H9 (cell line): ENCODE results near the gene ARMC9. TPM values are rescaled to one million over a fixed set of nuclear protein-coding genes. Genes with fewer than 3 reads are reported as not detected.
A peak's percentile ranks its signal among the peaks of the same experiment; 100 is the strongest.

ENCODE experiments used
- DNase-seq: peaks from one replicate; pipeline ENCODE4 v3.0.0-alpha.2; 2017
- H2AFZ ChIP-seq: one replicate; pipeline ENCODE4 v1.6.1; 2013; ENCODE audit warnings: mild to moderate bottlenecking, low read length, control low read depth, moderate library complexity
- H2AK5ac ChIP-seq: 2 replicates; pipeline ENCODE4 v1.6.1; 2013; ENCODE audit warnings: low read length, control low read depth, mixed read lengths; ENCODE audit not compliant: insufficient read length
- H2BK120ac ChIP-seq: one replicate; pipeline ENCODE4 v1.6.1; 2013; ENCODE audit warnings: low read depth, mild to moderate bottlenecking, low read length, control low read depth, inconsistent platforms; ENCODE audit not compliant: poor library complexity, severe bottlenecking
- H2BK12ac ChIP-seq: 2 replicates; pipeline ENCODE4 v1.6.1; 2013; ENCODE audit warnings: low read length, control low read depth, mixed read lengths, low read depth; ENCODE audit not compliant: insufficient read length
- H2BK15ac ChIP-seq: 2 replicates; pipeline ENCODE4 v1.6.1; 2013; ENCODE audit warnings: low read depth, low read length, control low read depth
- H2BK20ac ChIP-seq: one replicate; pipeline ENCODE4 v1.6.1; 2013; ENCODE audit warnings: low read depth, mild to moderate bottlenecking, low read length, control low read depth, inconsistent platforms; ENCODE audit not compliant: poor library complexity, severe bottlenecking
- H2BK5ac ChIP-seq: 2 replicates; pipeline ENCODE4 v1.6.1; 2013; ENCODE audit warnings: low read length, control low read depth, mixed read lengths; ENCODE audit not compliant: insufficient read length
- H3K14ac ChIP-seq: 2 replicates; pipeline ENCODE4 v1.6.1; 2013; ENCODE audit warnings: low read length, control low read depth; ENCODE audit not compliant: insufficient read depth
- H3K18ac ChIP-seq: 2 replicates; pipeline ENCODE4 v1.6.1; 2013; ENCODE audit warnings: low read depth, mild to moderate bottlenecking, mixed read lengths, low read length, control low read depth; ENCODE audit not compliant: insufficient read length
- H3K23ac ChIP-seq: 2 replicates; pipeline ENCODE4 v1.6.1; 2013; ENCODE audit warnings: low read length, control low read depth, mixed read lengths, low read depth; ENCODE audit not compliant: insufficient read length
- H3K23me2 ChIP-seq: 2 replicates; pipeline ENCODE4 v1.6.1; 2013; ENCODE audit warnings: low read depth, mild to moderate bottlenecking, mixed read lengths, low read length, control low read depth; ENCODE audit not compliant: insufficient read length, poor library complexity, severe bottlenecking
- H3K27ac ChIP-seq: 2 replicates; pipeline ENCODE4 v1.5.1; 2013; ENCODE audit warnings: low read length, control low read depth, mixed read lengths, low read depth; ENCODE audit not compliant: insufficient read length
- H3K27me3 ChIP-seq: 2 replicates; pipeline ENCODE4 v1.6.1; 2013; ENCODE audit warnings: low read length, control low read depth, inconsistent platforms; ENCODE audit not compliant: insufficient read depth
- H3K4ac ChIP-seq: 2 replicates; pipeline ENCODE4 v1.6.1; 2013; ENCODE audit warnings: low read depth, mild to moderate bottlenecking, control low read depth, inconsistent platforms, low read length, moderate library complexity
- H3K4me1 ChIP-seq: 2 replicates; pipeline ENCODE4 v1.6.1; 2013; ENCODE audit warnings: low read length, control low read depth, inconsistent platforms; ENCODE audit not compliant: insufficient read depth
- H3K4me2 ChIP-seq: 2 replicates; pipeline ENCODE4 v1.6.1; 2013; ENCODE audit warnings: low read length, control low read depth, mixed read lengths; ENCODE audit not compliant: insufficient read length, insufficient read depth
- H3K56ac ChIP-seq: 2 replicates; pipeline ENCODE4 v1.6.1; 2013; ENCODE audit warnings: low read depth, mild to moderate bottlenecking, mixed read lengths, low read length, control low read depth; ENCODE audit not compliant: insufficient read length
- H3K79me1 ChIP-seq: 2 replicates; pipeline ENCODE4 v1.6.1; 2013; ENCODE audit warnings: low read depth, mild to moderate bottlenecking, moderate library complexity, low read length, control low read depth, inconsistent platforms; ENCODE audit not compliant: insufficient read depth, poor library complexity, severe bottlenecking
- H3K79me2 ChIP-seq: 2 replicates; pipeline ENCODE4 v1.6.1; 2013; ENCODE audit warnings: low read length, control low read depth, inconsistent platforms; ENCODE audit not compliant: insufficient read depth
- H3K9ac ChIP-seq: 2 replicates; pipeline ENCODE4 v1.6.1; 2013; ENCODE audit warnings: low read length, control low read depth, mixed read lengths; ENCODE audit not compliant: insufficient read length; ENCODE audit errors: extremely low read depth
- H3K9me3 ChIP-seq: one replicate; pipeline ENCODE4 v1.6.1; 2013; ENCODE audit warnings: low read depth, low read length, inconsistent platforms; ENCODE audit not compliant: control insufficient read depth
- H3T11ph ChIP-seq: one replicate; pipeline ENCODE4 v1.6.1; 2013; ENCODE audit warnings: mild to moderate bottlenecking, low read length, control low read depth, inconsistent platforms
- H4K20me1 ChIP-seq: one replicate; pipeline ENCODE4 v1.6.1; 2013; ENCODE audit not compliant: control insufficient read depth, insufficient read length, insufficient read depth
- H4K5ac ChIP-seq: 2 replicates; pipeline ENCODE4 v1.6.1; 2013; ENCODE audit warnings: low read depth, mild to moderate bottlenecking, mixed read lengths, low read length, control low read depth; ENCODE audit not compliant: insufficient read length
- H4K8ac ChIP-seq: replicated peaks from 2 replicates; pipeline ENCODE4 v1.6.1; 2013; ENCODE audit warnings: low read length, control low read depth, mixed read lengths, low read depth; ENCODE audit not compliant: insufficient read length
- H4K91ac ChIP-seq: 2 replicates; pipeline ENCODE4 v1.6.1; 2013; ENCODE audit warnings: low read depth, mild to moderate bottlenecking, moderate library complexity, mixed read lengths, low read length, control low read depth; ENCODE audit not compliant: insufficient read length
- H3K27ac Mint-ChIP-seq, 3 experiments: 2 replicates in 2 of 3; 3 replicates in 1 of 3; pipeline ENCODE4 v1.8.0; 2020 to 2021; ENCODE audit warnings: mixed read lengths in 3 of 3, mild to moderate bottlenecking in 1 of 3, moderate library complexity in 1 of 3
- H3K27me3 Mint-ChIP-seq: 2 replicates; pipeline ENCODE4 v1.8.0; 2021; ENCODE audit warnings: low read depth, mild to moderate bottlenecking, moderate library complexity, mixed read lengths
- H3K36me3 Mint-ChIP-seq, 3 experiments: 2 replicates in 2 of 3; 3 replicates in 1 of 3; pipeline ENCODE4 v1.8.0; 2020 to 2021; ENCODE audit warnings: low read depth in 3 of 3, mixed read lengths in 3 of 3; ENCODE audit not compliant: insufficient read depth in 1 of 3
- H3K4me1 Mint-ChIP-seq, 2 experiments: 2 replicates each; pipeline ENCODE4 v1.8.0; 2020; ENCODE audit warnings: mixed read lengths in 2 of 2
- H3K4me3 Mint-ChIP-seq, 2 experiments: 2 replicates in 1 of 2; 3 replicates in 1 of 2; pipeline ENCODE4 v1.8.0; 2020 to 2021; ENCODE audit warnings: mild to moderate bottlenecking in 2 of 2, mixed read lengths in 2 of 2, moderate library complexity in 1 of 2
- H3K9me3 Mint-ChIP-seq, 2 experiments: 2 replicates in 1 of 2; 3 replicates in 1 of 2; pipeline ENCODE4 v1.8.0; 2020; ENCODE audit warnings: mild to moderate bottlenecking in 2 of 2, mixed read lengths in 2 of 2, moderate library complexity in 1 of 2
- WGBS: extraction: QIAGEN DNeasy Blood & Tissue Kit; methylation state at CpG from one replicate; pipeline ENCODE4 v1.1.7; 2013; ENCODE audit warnings: missing lambda C conversion rate, low lambda C conversion rate, mixed read lengths; ENCODE audit not compliant: insufficient read length; ENCODE audit errors: extremely low coverage; 5-methylcytosine and 5-hydroxymethylcytosine counted together
- total RNA-seq: library from RNA; stranded (reverse); gene quantifications from 2 replicates; pipeline ENCODE4 v1.2.1, GENCODE V29; 2021
- TF ChIP-seq, protein P1 (sequence below): fragments of 200-600 bp; sonication (generic); conservative IDR thresholded peaks from 3 replicates; pipeline ENCODE4 v1.8.0; 2021; ENCODE audit warnings: antibody characterized with exemption, mild to moderate bottlenecking

The ARMC9 gene
- total RNA-seq, 1 experiment from 2014 or later, result 37.6 TPM

GRCh38 chr2:231308219-231308618 lies 109.8 kb downstream of the ARMC9 start:
- Histone ChIP-seq H3K79me2 (no peaks in the 10 kb centered on the region), H3T11ph (no peak overlapping the region), H3K9ac (no peak overlapping the region), H4K5ac (no peak overlapping the region), H3K56ac (no peak overlapping the region), H4K20me1 (no peaks in the 10 kb centered on the region), H3K79me1 (no peaks in the 10 kb centered on the region), H3K27ac (no peak overlapping the region), H2AFZ (no peak overlapping the region), H3K4me1 (no peaks in the 10 kb centered on the region; the same call in 1 of the 2 replicates), H3K23me2 (no peaks in the 10 kb centered on the region), H4K8ac (no peak overlapping the region), H3K18ac (no peak overlapping the region), H3K4ac (no peak overlapping the region; the same call in 1 of the 2 replicates), H3K23ac (no peak overlapping the region), H2BK5ac (no peak overlapping the region), H3K14ac (no peak overlapping the region), H3K9me3 (no peaks in the 10 kb centered on the region), H3K4me2 (no peak overlapping the region), H2BK20ac (no peak overlapping the region), H2AK5ac (no peak overlapping the region), H2BK12ac (no peak overlapping the region), H4K91ac (no peak overlapping the region), H2BK15ac (no peak overlapping the region), H2BK120ac (no peak overlapping the region), H3K27me3 (no peaks in the 10 kb centered on the region)
- H3K27ac Mint-ChIP-seq, result peak overlapping the region in 1 of 3 experiments; percentile 34; a peak in 1 of 7 replicates
- TF ChIP-seq, protein P1, sequence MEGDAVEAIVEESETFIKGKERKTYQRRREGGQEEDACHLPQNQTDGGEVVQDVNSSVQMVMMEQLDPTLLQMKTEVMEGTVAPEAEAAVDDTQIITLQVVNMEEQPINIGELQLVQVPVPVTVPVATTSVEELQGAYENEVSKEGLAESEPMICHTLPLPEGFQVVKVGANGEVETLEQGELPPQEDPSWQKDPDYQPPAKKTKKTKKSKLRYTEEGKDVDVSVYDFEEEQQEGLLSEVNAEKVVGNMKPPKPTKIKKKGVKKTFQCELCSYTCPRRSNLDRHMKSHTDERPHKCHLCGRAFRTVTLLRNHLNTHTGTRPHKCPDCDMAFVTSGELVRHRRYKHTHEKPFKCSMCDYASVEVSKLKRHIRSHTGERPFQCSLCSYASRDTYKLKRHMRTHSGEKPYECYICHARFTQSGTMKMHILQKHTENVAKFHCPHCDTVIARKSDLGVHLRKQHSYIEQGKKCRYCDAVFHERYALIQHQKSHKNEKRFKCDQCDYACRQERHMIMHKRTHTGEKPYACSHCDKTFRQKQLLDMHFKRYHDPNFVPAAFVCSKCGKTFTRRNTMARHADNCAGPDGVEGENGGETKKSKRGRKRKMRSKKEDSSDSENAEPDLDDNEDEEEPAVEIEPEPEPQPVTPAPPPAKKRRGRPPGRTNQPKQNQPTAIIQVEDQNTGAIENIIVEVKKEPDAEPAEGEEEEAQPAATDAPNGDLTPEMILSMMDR, result no peak
- H3K9me3 Mint-ChIP-seq, result no peaks in the 10 kb centered on the region
- peaks cover 8 to 10% of the 10 kb centered on the region in 2 experiments for H3K4me1 Mint-ChIP-seq
- no peak for DNase-seq
- WGBS, result no CpG with 5 or more reads among the region's 6 CpGs
- no peaks in the 10 kb centered on the region for H3K27me3 Mint-ChIP-seq
- peaks cover 0 to 4% (median 0%) of the 10 kb centered on the region in 3 experiments; a peak in 2 of 7 replicates for H3K36me3 Mint-ChIP-seq
- no peak overlapping the region for H3K4me3 Mint-ChIP-seq
